HG03378 (cell line): Measurements from ENCODE around the gene SUFU.

ENCODE experiments used
- ATAC-seq: cut with Tn5 transposase; IDR thresholded peaks from one replicate; pipeline ENCODE4 v1.9.1; 2021; ENCODE audit warnings: mild to moderate bottlenecking, moderate library complexity; ENCODE audit not compliant: unreplicated experiment

The SUFU gene

DNA sequence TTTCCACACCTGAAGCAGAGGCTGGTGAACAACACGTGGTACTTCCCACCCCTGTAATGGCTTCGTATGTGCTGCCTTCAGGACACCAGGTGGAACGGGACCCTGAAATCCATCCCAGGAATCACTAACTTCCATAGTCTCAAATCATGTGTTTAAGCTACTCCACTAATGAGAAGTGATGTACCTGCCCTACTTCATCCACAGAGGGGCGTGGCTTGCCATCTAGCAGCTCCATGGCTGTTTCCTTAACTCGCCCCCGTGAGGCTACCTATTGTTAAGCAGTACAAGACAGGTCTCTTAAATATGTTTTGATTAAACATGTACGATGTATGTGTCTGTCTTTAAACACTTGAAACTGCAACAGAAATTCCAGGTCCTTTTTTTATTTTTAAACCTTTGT lies 178.6 kb downstream of the SUFU start:
- ATAC-seq = no peak

DNA sequence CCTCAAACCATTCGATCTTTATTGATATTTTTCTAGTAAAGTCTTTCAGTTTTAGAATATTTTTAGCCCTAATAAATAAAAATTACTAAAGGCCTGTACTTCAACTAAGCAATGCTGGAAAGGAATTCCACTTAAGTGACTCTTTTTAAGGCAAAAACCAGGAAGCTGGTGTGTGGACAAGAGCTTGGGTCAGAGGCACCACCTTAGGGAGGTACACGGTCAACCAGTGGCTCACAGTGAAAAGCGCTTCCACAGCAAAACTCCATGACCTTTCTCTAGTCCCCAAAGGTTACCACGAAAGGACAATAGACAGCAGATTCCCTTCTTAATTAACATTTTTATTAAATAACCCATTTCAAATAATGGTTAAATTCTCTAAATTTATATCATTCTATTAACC lies 179.2 kb downstream of the SUFU start:
- no peak for ATAC-seq
